Measurements from ENCODE around the gene PTBP1.

The PTBP1 gene

GRCh38 chr19:796692-797527, at the start of gene PTBP1:
Gene PTBP1 (plus strand): TSS chr19:797452. CDS start chr19:797498, 46 bp downstream.
- DNase-seq (ENCODE audit: low spot score) = peak; percentile 96

GRCh38 chr19:748274-748598, 49.0 kb upstream of the PTBP1 start:
- DNase-seq (ENCODE audit: low spot score) = no peak

GRCh38 chr19:749811-750210, 47.4 kb upstream of the PTBP1 start:
- DNase-seq (ENCODE audit: low spot score) = no peak

- DNase-seq (ENCODE audit: low spot score) = no peak
Observed at GRCh38 chr19:750640-751423, 46.4 kb upstream of the PTBP1 start, which contains the start of gene MISP. Gene MISP (plus strand): TSS chr19:751112. CDS start chr19:756947, 5,835 bp downstream.

- no peak for DNase-seq (ENCODE audit: low spot score)
Observed at GRCh38 chr19:751501-752341, 45.5 kb upstream of the PTBP1 start.

GRCh38 chr19:752652-753517, 44.4 kb upstream of the PTBP1 start:
- no peak for DNase-seq (ENCODE audit: low spot score)

GRCh38 chr19:754530-754929, 42.7 kb upstream of the PTBP1 start:
- DNase-seq (ENCODE audit: low spot score) = no peak

- no peak for DNase-seq (ENCODE audit: low spot score)
Observed at GRCh38 chr19:755063-755462, 42.2 kb upstream of the PTBP1 start.

- DNase-seq (ENCODE audit: low spot score) = peak; percentile 58
Observed at GRCh38 chr19:756236-756635, 41.0 kb upstream of the PTBP1 start.

- no peak for DNase-seq (ENCODE audit: low spot score)
Observed at GRCh38 chr19:756821-757688, 40.2 kb upstream of the PTBP1 start.

- no peak for DNase-seq (ENCODE audit: low spot score)
Observed at GRCh38 chr19:757811-758668, 39.2 kb upstream of the PTBP1 start.

- DNase-seq (ENCODE audit: low spot score) = no peak
Observed at GRCh38 chr19:763181-763580, 34.1 kb upstream of the PTBP1 start.

- DNase-seq (ENCODE audit: low spot score) = no peak
Observed at GRCh38 chr19:763869-764268, 33.4 kb upstream of the PTBP1 start.

GRCh38 chr19:764301-764700, 33.0 kb upstream of the PTBP1 start:
- DNase-seq (ENCODE audit: low spot score) = no peak

GRCh38 chr19:765179-765738, 32.0 kb upstream of the PTBP1 start:
- DNase-seq (ENCODE audit: low spot score) = no peak

GRCh38 chr19:768424-768823, 28.8 kb upstream of the PTBP1 start:
- DNase-seq (ENCODE audit: low spot score) = no peak

GRCh38 chr19:769616-770015, 27.6 kb upstream of the PTBP1 start:
- no peak for DNase-seq (ENCODE audit: low spot score)

GRCh38 chr19:771332-771785, 25.9 kb upstream of the PTBP1 start:
- no peak for DNase-seq (ENCODE audit: low spot score)

- no peak for DNase-seq (ENCODE audit: low spot score)
Observed at GRCh38 chr19:772063-772462, 25.2 kb upstream of the PTBP1 start.

Data from COLO829 (cell line).